SH-SY5Y (cell line): ENCODE data around the gene ERVH48-1.

ENCODE experiments used
- GATA2 ChIP-seq: IDR thresholded peaks from 2 replicates; pipeline ENCODE4 v1.6.1; 2011; ENCODE audit warnings: mild to moderate bottlenecking, low read depth, low read length
- GATA3 ChIP-seq: IDR thresholded peaks from 2 replicates; pipeline ENCODE4 v1.6.1; 2011; ENCODE audit warnings: low read depth, mild to moderate bottlenecking, low read length, moderate library complexity

DNA sequence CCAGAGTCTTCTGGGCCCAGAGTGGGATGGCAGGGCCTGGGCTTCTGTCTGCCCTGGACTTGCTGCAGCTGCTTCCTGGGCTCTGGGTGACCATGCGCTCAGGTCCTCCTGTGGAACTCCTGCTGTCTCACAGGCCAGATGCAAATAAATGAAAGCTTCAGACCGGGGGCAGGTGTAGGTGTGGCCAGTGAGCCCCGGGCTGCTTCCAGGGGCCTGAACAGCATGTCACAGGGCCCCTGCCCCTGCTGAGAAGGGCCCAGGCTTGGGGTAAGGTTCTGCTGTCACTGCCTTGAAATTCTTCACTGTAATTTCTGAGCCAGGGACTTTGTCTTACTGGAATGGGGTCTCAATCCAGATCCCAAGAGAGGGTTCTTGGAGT is 46.5 kb upstream of the ERVH48-1 start:
- no peak for TF ChIP-seq GATA3
- TF ChIP-seq GATA2: no peak
